RCC 7860 (cell line): Measurements from ENCODE around the gene GLRA1.
A peak's percentile ranks its signal among the peaks of the same experiment; 100 is the strongest.
"Not testable (repeated sequence)": the region's sequence is repeated elsewhere in the genome, so short reads cannot be mapped to it uniquely, and the experiment has no call there.

Experiments used
- DNase-seq: peaks from one replicate; pipeline ENCODE4 v3.0.0-alpha.2; 2015; ENCODE audit warnings: low spot score
- FAIRE-seq: peaks from 2 replicates; lab custom pipeline; 2012; peaks lifted over from hg19 to GRCh38; lab: Jason Lieb, UNC

The GLRA1 gene

DNA sequence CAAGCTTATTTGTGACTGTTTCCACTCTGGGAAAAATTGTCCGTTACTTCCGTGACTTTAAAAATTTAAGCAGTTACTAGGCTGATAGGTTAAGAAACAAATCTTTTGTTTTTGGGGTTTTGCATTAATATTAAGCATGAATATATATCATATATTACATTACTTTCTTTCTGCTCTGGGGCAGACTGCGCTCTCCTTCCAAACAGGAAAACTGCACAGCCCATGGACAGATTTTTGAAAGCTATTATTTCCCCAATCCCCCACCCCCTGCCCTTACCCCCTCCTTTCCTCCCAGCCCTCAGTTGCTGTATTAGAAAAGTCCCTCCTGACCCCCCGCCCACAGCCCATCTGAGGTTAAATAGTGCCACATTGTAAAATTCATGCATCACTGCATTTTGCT is 102.5 kb downstream of the GLRA1 start:
- no peak for FAIRE-seq
- DNase-seq: no peak

DNA sequence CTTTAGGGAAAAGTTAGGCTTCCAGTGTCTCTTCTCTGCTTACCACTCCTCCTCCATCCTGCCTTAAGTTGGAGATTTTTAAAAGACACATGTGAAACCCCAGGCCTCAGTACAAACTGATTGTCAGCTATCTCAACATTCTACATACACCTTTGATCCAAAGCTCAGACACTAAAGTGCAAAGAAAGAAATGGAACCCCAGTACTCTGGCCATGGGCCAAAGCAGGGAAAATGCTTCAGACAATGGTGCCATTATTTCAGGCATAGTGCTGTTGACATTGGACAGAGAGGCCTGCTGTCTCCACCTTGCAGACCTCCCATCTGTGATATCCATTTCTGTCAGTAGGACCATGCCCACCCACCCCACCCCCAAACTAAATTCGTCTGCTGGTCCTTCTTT is 103.7 kb downstream of the GLRA1 start:
- FAIRE-seq: no peak
- DNase-seq: no peak

DNA sequence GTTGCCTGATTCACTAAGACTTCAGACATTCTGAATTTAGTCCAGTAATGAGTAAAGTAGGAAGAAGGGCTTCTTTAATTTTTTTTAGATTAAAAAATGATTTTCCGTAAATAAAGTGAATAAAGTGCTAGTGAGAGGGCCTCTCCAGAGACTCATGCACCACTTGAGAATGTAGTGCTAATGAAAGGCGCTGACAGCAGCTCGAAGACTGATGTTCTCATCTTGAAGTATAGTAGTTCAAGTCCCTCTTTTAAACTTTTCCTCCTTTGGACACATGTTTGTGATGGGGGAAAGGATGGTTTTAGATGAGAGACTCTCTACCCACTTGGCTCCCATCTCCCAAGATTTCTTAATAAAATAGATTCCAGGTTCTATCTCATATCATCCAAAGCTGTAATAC is 104.4 kb downstream of the GLRA1 start:
- FAIRE-seq: no peak
- no peak for DNase-seq

DNA sequence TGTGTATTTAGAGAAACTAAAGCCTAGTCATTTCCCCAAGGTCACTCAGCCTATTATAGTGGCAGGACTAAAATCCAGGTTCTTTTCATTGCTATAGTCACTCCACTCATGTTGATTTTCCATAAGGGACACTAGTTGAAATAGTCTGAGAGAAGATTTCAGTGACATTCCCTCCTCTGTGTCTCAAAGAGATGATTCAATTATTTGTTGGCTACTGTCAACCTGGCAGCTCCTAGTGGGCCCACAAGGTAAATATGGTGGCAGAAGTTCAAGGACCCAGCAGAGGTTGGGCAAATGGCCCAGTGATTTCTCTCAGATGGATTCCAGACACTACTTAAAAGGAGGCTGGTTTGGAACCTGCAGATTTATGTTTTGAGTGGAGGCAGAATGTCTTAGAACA is 104.8 kb downstream of the GLRA1 start:
- FAIRE-seq (no peak), DNase-seq (no peak)

DNA sequence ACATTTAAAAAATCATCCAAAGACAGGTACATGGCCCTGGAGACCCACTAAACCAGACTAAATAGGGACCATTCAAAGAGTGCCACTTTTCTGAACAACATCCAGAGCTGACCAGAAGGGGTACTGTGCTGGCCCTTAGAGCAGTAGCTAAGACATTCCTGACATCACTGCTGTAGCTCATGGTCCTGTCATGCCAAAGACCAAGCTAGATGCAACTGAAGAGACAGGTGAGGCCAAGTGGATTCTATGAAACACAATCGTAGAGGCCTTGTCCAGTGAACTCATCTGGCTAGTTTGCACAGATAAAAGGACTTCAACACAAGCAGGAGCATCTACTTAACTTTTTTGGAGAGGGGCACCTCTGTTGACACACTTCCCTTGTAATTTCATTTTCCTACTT is 109.6 kb downstream of the GLRA1 start:
- no peak for FAIRE-seq
- DNase-seq: no peak

DNA sequence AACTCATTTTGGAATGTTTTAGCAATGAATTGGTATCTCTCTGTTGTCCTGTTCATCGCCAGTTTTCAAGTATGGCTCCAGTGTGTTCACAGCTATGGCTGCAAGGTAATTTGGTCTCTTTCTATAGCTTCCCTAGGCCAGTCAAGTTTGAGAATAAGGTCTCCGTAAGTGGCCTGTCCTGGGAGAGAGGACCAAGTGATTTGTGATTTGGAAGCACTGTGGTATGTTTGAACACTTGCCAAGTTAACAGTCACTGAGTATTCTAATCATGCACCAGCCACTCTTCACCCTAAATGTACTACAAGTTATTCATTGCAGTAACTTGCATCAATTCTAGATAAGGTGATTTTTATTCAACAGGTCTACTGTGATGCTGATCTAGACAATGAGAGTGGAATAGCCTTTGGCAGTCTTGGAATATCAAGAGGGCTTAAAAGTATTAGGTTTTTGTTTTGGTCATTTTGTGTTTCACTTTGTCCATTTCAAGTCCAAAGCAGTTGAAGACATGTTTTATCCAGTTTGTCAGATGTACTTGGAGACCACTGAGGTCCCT is 111.8 kb downstream of the GLRA1 start:
- no peak for FAIRE-seq

DNA sequence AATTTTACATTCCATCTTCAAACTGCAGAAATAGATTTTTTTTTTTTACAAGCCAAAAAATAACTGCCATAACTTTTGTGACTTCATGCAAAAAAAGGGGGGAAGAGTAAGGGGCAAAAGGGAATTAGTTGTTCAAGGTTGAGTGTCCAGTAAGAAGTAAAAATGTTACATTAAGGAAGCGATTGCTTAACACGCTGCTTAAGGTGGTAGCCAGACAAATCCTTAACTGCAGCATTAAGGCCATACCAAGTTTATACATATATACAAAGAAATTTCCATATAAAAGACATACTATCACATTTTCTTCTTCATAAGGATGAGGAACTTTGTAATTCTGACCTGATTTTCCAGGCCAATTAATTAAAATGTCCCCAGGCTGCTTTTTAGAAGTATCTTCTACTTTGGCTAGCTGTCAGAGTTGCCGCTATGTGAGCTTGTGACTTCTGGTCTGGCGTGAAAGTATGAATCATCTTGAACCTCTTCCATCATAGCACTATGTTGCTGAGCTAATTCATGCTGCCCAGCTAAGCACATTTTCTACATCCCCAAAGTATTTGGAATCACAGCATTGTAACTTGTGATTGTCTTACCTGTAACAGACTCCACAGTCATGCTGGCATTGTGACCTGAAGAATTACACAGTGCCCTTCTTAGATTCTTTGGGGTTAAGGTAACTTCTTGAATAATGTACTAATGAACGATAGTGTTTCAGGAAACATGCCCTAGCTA is 112.9 kb downstream of the GLRA1 start:
- FAIRE-seq: no peak
- DNase-seq: no peak

More for the DNA sequence above, 111.8 kb downstream of the GLRA1 start:
- no peak for DNase-seq

DNA sequence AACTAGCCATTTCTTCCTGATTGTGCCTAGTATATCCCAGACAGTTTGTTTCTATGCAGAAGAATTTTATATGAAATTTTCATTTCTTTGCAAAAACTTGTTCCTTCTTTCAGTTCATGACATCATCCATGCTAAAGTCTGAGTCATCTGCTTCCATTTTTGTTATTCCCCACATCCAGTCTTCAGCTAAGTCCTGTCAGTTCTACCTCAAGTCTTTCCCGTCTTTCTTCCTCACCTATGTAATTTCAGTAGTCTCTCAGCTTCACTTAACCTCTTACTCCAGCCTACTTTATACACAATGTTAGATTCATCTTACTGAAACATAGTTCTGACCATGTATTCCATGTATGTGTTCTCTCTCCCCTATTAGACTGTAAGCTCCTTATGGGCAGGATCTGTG is 113.8 kb downstream of the GLRA1 start:
- no peak for FAIRE-seq
- no peak for DNase-seq

DNA sequence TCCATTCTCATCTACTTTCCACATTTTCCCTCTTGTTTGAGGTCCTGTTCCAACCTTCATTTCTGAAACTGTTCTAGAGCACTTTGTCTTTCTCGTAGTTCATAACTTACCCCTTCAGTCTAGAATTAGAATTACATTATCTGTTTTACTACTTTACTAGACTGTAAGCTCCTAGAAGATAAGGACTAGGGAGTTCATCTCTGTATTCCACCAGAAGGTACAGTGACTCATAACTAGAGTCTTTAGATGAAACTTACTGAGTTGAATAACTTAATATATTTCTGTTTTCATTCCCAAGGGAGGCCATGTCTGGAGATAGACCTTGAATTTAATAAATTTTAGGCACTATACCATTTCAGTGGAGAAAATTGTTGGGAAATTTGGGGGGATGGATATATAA is 114.2 kb downstream of the GLRA1 start:
- DNase-seq: no peak
- FAIRE-seq: no peak

DNA sequence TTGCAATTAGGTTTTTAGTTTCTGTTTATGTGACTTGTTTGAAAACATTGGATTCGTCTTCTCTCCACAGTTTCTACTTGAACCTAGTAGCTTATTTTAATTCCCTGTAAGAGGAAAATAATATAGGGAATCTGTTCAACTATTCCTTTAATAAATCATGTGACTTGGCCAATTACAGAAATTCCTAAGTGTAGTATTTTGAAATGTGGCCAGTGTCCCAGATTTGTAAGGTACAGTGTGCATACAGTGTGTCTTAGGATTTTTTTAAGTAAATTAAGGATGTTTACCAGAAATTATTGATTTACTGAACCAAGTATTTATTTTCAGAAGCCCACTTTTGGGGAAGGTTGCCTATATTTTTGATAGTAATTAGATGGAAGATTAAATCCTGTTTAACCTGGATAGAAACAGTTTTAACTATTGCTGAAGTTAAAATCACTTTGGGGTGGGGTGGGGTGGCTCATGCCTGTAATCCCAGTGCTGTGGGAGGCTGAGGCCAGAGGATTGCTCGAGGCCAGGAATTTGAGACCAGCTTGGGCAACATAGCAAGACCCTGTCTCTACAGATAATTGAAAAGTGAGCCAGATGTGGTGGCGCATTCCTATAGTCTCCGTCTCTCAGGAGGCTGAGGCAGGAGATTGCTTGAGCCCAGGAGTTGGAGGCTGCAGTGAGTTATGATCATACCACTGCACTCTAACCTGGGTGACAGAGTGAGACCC is 116.0 kb downstream of the GLRA1 start:
- FAIRE-seq (no peak), DNase-seq (no peak)

DNA sequence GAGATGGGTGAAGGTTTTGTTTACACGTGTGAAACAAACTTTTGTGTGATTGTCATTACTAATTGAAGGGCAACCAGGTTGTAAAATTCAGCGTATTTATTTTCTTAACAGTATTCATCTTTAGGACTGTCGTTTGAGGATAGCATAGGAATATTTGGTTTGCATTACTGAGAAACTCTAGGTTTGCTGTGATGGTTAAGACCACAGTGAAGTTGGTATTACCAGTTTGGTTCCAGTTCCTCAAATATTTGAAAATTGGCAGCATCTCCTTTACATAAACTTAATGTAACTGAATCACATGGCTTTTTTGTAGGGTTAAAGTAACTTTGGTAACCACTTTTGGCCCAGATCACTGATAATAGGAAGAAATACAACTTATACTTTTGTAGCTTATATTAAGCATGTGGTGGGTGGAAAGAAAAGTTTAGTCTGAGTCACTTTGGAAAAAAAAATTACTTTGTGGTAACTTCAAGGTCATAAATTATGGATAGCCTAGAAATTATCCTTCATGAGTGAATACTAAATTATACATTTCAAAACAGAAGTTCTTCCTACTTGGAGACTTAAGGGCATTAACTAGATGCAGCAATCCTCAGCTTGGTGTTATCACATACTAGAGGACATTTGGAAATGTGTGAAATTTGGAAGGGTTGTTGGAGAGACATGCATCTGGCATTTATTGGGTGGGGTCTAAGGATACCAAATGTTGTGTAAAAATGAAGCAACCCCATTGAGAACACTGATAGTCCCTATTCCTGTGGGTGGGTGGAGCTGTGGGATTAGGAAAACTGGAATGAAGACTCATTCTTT is 119.0 kb downstream of the GLRA1 start:
- DNase-seq (no peak), FAIRE-seq (no peak)

DNA sequence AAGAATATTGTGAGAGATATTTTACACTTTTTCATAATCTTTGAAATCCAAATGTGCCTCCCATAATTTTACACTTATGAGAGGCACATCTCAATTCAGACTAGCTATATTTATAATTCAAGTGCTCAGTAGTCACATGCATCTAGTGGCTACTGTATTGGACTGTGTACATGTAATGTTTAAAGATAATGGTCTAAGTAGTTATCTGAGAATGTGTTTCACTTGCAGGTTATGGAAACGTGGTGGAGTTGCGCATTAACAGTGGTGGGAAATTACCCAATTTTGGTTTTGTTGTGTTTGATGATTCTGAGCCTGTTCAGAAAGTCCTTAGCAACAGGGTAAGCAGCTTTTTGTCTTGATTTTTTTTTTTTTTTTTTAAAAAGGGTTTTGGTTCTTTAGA is 124.1 kb downstream of the GLRA1 start:
- FAIRE-seq: no peak
- no peak for DNase-seq

DNA sequence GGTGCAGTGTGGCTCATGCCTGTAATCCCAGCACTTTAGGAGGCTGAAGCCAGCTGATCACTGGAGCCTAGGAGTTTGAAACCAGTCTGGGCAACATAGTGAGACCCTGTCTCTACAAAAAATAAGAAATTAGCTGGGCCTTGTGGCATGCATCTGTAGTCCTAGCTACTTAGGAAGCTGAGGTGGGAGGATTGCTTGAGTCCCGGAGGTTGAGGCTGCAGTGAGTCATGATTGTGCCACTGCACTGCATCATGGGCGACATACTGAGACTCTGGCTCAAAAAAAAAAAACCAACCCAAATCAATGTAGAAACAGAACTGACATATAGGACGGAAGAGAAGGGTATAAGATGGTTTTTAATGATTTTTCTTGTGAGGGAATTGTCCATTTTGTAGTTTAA is 125.2 kb downstream of the GLRA1 start:
- FAIRE-seq: peak; percentile 40
- DNase-seq: peak; percentile 19

DNA sequence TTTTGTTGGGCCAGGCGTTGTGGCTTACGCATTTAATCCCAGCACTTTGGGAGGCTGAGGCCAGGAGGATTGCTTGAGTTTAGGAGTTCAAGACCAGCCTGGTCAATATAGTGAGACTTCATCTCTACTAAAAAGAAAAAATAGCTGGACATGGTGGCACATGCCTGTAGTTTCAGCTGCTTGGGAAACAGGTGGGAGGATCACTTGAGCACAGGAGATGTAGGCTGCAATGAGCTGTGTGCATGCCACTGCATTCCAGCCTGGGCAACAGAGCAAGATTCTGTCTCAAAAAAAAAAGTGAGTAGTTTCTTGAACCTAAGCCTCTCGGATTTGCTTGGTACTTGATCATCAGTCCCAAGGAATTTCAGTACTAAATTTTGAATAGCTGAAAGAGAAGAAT is 126.0 kb downstream of the GLRA1 start:
- DNase-seq: no peak
- FAIRE-seq: no peak

DNA sequence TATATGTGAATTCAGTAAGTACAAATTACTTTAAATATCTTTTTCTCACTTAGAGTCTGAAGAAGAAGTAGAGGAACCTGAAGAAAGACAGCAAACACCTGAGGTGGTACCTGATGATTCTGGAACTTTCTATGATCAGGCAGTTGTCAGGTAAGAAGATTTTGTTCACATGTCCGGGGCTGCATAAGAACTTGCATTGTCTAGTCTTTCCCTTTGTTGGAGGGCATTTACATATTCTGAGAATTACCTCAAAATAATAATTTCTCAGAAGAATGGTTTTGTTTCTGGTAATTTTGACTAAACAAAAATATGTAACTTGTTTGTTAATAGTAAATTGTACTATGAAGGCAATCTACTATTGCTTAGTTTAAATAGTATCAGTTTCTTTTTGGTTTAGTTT is 129.2 kb downstream of the GLRA1 start:
- FAIRE-seq: no peak
- DNase-seq: no peak

DNA sequence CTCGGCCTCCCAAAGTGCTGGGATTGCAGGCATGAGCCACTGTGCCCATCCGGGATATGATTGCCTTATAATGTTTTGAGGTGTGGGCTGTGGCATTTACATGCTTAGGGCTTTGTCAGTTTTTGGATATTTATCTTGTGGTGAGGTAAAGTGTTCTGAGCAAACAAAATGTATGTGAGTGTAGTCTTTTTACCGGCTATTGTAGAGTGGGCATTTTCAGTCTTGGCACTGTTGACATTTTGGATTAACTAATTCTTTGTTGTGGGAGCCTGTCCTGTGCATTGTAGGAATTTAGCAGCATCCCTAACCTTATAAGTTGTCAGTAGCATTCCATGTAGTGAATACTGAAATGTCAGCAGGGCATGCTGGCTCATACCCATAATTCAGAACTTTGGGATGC is 131.3 kb downstream of the GLRA1 start:
- FAIRE-seq: no peak
- DNase-seq: no peak

DNA sequence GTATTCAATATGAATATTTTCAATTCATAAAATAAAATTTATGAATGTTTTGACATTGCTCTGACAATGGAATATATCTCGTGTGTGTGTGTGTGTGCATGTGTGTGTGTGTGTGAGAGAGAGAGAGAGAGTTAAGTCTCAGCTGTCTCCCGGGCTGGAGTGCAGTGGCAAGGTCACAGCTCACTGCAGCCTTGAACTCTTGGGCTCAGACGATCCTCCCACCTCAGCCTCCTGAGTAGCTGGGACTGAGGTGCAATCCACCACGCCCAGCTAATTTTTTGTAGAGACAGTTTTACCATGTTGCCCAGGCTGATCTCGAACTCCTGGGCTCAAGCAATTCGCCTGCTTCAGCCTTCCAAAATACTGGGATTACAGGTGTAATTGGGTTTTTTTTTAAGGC is 136.8 kb downstream of the GLRA1 start:
- FAIRE-seq: no peak
- DNase-seq: no peak

DNA sequence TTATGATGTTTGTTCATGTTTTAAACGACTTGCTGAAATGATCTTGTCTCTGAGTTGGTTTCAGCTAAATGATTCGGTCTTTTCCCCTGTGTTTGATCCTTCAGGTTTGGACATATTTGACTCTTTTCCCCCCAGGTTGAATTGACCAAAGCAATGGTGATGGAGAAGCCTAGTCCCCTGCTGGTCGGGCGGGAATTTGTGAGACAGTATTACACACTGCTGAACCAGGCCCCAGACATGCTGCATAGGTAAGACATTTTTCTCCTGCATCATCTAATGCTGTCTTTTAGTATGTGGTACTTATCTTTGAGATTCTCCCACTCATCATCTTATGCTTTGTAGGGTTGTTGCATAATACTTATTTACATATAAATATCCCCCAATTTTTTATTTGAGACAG is 138.2 kb downstream of the GLRA1 start:
- no peak for DNase-seq
- FAIRE-seq: no peak

DNA sequence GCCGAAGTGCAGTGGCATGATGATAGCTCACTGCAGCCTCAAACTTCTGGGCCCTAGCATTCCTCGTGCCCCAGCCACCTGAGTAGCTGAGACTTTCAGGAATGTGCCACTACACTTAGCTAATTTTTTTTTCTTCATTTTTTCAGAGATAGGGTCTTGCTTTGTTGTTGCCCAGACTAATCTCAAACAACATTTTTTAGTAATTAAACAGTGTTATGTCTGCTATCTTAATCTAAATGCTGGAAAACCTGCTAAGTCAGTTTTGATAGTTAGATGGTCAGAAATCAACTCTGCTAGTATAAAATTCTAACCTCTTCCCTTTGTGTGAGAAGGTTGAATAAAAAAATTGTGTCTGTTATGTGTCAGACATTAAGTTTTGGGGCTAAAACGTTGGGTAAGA is 140.5 kb downstream of the GLRA1 start:
- DNase-seq (no peak), FAIRE-seq (no peak)

DNA sequence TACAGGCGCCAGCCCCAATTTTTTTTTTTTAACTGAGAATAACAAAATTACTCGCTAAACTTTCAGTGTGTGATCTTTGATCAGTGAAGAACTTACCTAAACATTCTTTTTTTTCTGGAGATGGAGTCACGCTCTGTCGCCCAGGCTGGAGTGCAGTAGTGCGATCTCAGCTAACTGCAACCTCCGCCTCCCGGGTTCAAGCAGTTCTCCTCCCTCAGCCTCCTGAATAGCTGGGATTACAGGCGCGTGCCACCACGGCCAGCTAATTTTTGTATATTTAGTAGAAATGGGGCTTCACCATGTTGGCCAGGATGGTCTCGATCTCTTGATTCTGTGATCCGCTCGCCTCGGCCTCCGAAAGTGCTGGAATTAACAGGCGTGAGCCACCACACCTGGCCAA is 141.0 kb downstream of the GLRA1 start:
- not testable (repeated sequence) for DNase-seq, FAIRE-seq

DNA sequence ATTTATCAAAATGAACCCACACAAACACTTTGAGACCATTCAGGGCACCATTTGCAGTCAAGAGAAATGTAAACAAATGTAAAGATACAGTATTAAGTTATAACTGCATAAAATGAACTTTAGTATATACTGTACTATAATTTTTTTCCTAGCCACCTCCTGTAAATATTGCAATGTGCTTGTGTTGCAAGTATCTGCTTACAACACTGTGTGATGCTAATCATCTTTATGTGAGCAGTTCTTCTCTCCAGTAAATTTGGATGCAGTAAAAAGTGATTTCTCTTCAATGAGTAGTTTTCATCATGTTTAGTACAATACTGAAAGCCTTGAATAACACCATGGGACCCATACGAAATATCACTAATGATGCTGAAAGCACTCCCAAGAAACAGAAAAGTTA is 143.4 kb downstream of the GLRA1 start:
- FAIRE-seq (no peak), DNase-seq (no peak)

DNA sequence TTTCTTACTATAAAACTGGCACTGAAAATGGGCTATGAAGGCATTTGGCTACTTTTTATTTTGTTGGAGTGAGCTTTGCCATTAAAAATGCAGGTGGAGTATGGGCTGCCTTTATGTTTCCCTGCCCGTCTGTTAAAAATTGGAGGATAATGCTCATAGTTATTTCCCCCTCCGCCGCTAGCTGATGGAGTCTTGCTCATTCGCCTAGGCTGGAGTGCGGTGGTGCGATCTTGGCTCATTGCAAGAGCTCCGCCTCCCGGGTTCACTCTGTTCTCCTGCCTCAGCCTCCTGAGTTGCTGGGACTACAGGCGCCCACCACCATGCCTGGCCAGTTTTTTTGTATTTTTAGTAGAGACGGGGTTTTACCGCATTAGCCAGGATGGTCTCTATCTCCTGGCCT is 144.3 kb downstream of the GLRA1 start:
- DNase-seq (no peak), FAIRE-seq (no peak)
